Esophagus (tissue), 2 donors: ENCODE measurements around the gene PBX2. TPM values are rescaled to one million over a fixed set of nuclear protein-coding genes. Genes with fewer than 3 reads are reported as not detected.
"Not testable (repeated sequence)": the region's sequence is repeated elsewhere in the genome, so short reads cannot be mapped to it uniquely, and the experiment has no call there.

Source experiments
- H3K27ac ChIP-seq, 2 donors: one replicate each; pipeline ENCODE4 v1.5.1; 2013; ENCODE audit warnings: low read depth in 2 of 2, mild to moderate bottlenecking in 2 of 2, inconsistent platforms in 1 of 2, low read length in 1 of 2, moderate library complexity in 1 of 2
- H3K27me3 ChIP-seq, 2 donors: one replicate each; pipeline ENCODE4 v1.6.1; 2013; ENCODE audit warnings: low read length in 2 of 2, control low read depth in 1 of 2, mild to moderate bottlenecking in 1 of 2; ENCODE audit not compliant: insufficient read depth in 2 of 2, control insufficient read depth in 1 of 2
- H3K36me3 ChIP-seq, 2 donors: one replicate each; pipeline ENCODE4 v1.6.1; 2013; ENCODE audit warnings: low read length in 1 of 2; ENCODE audit not compliant: control insufficient read depth in 2 of 2, insufficient read depth in 2 of 2
- H3K4me1 ChIP-seq, 2 donors: one replicate each; pipeline ENCODE4 v1.6.1; 2013; ENCODE audit warnings: low read length in 1 of 2; ENCODE audit not compliant: control insufficient read depth in 2 of 2, insufficient read depth in 2 of 2
- H3K4me3 ChIP-seq, 2 donors: one replicate each; pipeline ENCODE4 v1.5.1; 2013; ENCODE audit warnings: low read length in 2 of 2, mild to moderate bottlenecking in 2 of 2, low read depth in 1 of 2, moderate library complexity in 1 of 2
- H3K9me3 ChIP-seq, 2 donors: one replicate each; pipeline ENCODE4 v1.6.1; 2013; ENCODE audit warnings: mild to moderate bottlenecking in 2 of 2, low read depth in 1 of 2, low read length in 1 of 2, moderate library complexity in 1 of 2; ENCODE audit not compliant: control insufficient read depth in 2 of 2, insufficient read depth in 1 of 2
- WGBS, 2 donors: extraction: QIAGEN DNeasy Blood & Tissue Kit; methylation state at CpG; one replicate each; pipeline ENCODE4 v1.1.7; 2013; 5-methylcytosine and 5-hydroxymethylcytosine counted together
- polyA plus RNA-seq, 2 donors: library from polyadenylated mRNA; stranded (reverse); fragments of 200-250 nt; gene quantifications; one replicate each; pipeline ENCODE4 v1.2.3, GENCODE V29; 2013
- donor health status: healthy with polysubstance abuse.
- donor health status: Bipolar disorder and iron deficiency.

Gene PBX2
- polyA plus RNA-seq, 2 donors, result 29.4 to 49.8 TPM

DNA sequence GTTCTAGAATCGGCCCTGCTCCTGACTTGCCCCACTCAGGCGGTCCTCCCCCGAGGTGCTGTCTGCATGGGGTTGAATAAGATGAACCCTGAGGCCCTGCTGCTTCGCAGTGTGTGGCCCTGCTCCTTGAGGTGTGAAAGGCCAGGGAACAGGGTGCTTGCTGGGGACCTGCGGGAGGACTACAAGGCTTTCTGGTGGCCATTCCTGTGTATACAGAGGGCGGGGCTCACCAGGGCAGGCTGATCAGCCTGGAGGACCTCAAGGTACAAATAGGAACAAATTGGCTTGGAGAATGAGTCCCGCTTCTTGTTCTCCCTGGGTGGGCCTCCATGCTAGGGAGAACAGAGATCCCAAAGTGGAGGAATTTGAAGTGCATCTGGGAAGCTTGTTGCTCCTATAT, 28.2 kb upstream of the PBX2 start:
- Histone ChIP-seq H3K4me1 (peaks cover 0 to 4% of the 10 kb centered on the region in 2 donors), H3K4me3 (no peak overlapping the region), H3K36me3 (no peaks in the 10 kb centered on the region), H3K27me3 (no peaks in the 10 kb centered on the region), H3K27ac (no peak overlapping the region), H3K9me3 (no peaks in the 10 kb centered on the region)
- 78 to 83% methylated on average over 7 of the region's 7 CpGs for whole genome bisulfite sequencing, 2 donors

DNA sequence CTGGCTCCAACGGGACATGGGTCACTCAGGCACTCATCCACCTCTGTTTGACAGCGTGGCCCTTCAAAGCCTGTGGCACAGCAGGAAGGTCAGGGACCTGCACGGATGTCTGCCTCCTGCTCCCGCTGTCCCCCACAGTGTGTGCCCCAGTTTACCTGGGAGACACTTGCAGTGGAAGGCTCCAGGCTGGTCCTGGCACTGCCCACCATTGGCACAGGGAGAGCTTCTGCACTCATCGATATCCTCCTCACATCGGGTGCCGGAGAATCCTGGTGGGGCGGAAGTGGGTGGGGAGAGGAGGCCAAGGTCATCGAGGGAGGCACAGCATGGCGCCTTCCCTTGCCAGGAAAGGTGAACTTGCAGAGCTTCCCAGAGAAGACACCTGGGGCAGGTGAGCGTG, 27.0 kb upstream of the PBX2 start:
- H3K36me3 ChIP-seq, result no peaks in the 10 kb centered on the region
- H3K27me3 ChIP-seq, result no peaks in the 10 kb centered on the region
- H3K9me3 ChIP-seq, result no peaks in the 10 kb centered on the region
- WGBS, 2 donors, result 91 to 93% methylated on average over 11 of the region's 11 CpGs
- no peak overlapping the region for H3K27ac ChIP-seq
- H3K4me1 ChIP-seq, result no peaks in the 10 kb centered on the region
- no peak overlapping the region for H3K4me3 ChIP-seq

DNA sequence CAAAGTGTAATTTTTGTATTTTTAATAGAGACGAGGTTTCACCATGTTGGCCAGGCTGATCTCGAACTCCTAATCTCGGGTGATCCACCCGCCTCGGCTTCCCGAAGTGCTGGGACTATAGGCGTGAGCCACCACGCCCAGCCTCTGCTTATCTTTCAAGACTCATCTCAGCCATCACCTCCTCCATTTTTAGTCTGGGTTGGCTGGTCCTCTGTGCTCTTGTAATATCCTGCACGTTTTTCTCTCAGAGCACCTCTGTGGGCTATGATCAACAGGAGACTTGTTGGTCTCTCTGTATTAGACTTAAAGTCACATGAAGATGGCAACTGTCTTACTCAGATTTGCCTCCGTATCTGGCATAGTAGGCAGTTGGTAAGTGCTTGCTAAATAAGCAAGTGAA, 26.3 kb upstream of the PBX2 start:
- Histone ChIP-seq H3K27me3 (no peaks in the 10 kb centered on the region), H3K27ac (no peak overlapping the region), H3K9me3 (no peaks in the 10 kb centered on the region), H3K4me3 (no peak overlapping the region), H3K36me3 (no peaks in the 10 kb centered on the region), H3K4me1 (no peaks in the 10 kb centered on the region)
- WGBS, 2 donors, result 87 to 91% methylated on average over 10 of the region's 10 CpGs

DNA sequence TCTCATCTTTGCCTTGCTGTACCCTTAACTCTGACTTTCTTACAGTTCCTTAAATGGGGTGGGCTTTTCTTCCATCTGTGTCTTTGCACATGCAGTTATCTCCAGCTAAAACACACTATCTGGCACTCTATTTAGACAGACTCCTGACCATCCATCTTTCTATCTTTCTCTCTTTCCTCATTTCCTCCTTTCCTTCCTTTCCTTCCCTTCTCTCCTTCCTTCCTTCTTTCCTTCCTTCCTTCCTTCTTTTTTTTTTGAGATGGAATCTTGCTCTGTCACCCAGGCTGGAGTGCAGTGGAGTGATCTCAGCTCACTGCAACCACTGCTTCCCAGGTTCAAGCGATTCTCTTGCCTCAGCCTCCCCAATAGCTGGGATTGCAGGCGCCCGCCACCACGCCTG, 25.6 kb upstream of the PBX2 start:
- Histone ChIP-seq H3K4me1 (no peaks in the 10 kb centered on the region), H3K27ac (no peak overlapping the region), H3K27me3 (no peaks in the 10 kb centered on the region), H3K4me3 (no peak overlapping the region), H3K36me3 (no peaks in the 10 kb centered on the region), H3K9me3 (no peaks in the 10 kb centered on the region)
- 97% methylated on average over 4 of the region's 4 CpGs for WGBS, 2 donors

DNA sequence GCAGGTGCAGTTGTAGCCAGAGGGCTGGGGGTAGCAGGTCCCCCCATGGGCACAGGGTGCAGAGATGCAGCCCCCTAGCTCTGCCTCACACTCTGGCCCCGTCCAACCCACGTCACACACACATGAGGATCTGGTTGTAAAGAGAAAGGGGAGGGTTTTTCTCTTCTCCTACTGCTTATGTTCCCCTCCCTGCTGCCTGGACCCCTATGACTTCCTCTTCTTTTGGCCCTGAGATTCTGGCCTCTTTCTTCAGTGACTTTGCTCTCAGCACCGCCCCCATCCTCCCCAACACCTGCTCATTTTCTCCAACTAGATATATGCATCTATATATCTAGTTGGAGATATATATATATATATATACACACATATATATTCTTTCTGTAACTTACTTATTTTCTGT, 24.1 kb upstream of the PBX2 start:
- 85 to 89% methylated on average over 3 of the region's 3 CpGs for WGBS, 2 donors
- Histone ChIP-seq H3K36me3 (no peaks in the 10 kb centered on the region), H3K4me1 (no peaks in the 10 kb centered on the region), H3K27ac (no peak overlapping the region), H3K9me3 (no peaks in the 10 kb centered on the region), H3K4me3 (no peak overlapping the region), H3K27me3 (no peaks in the 10 kb centered on the region)

DNA sequence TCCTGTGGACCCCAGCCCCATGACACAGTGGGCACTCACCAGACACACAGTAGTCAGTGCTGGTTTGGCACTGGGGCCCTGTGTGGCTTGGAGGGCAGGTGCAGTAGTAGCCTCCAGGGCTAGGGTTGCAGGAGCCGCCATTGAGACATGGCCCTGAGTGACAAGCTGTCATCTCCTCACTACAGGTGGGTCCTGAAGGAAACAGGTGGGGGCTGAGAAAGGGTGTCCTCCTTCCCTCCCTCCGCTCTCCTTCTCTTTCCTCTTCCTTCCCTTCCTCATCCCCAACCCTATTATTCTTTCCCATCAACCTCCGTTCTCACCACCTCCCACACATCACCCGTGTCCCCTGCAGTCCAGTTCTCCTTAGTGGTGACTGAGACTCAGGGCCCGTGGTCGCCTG, 23.6 kb upstream of the PBX2 start:
- H3K27ac ChIP-seq, result no peak overlapping the region
- WGBS, 2 donors, result 89 to 92% methylated on average over 6 of the region's 6 CpGs
- no peaks in the 10 kb centered on the region for H3K4me1 ChIP-seq
- H3K4me3 ChIP-seq, result no peak overlapping the region
- H3K36me3 ChIP-seq, result no peaks in the 10 kb centered on the region
- no peaks in the 10 kb centered on the region for H3K9me3 ChIP-seq
- no peaks in the 10 kb centered on the region for H3K27me3 ChIP-seq

DNA sequence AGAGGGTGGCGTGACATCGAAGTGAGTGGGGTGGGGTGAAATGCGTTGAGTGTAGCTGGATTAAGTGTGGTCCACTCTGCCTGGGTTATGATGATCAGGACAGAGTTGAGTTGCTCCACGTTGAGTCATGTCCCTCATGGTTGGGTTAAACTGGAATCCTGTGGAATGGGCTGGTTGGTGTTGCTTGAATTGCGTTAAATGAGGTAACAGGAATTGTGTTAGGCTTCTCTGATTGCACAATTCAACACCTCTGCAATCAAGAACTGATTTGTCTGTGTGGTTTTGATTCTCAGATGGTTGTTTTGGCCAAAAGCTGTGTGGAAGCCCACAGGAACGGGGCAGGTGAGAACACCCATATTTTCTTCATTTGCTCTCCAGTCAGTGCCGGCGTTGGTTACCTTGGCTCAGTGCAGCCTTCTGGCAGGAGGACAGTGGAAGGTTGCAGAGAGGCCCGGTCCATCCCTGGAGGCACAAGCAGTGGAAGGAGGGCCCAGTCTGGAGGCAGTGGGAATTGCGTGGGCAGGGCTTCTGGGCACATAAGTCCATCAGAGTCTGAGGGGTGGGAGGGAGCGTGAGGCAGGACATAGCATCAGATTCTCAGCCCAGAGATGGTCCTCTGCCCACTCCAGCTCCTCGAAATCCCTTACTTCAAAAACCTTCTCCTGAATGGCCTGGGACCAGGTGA, 22.2 kb upstream of the PBX2 start:
- Histone ChIP-seq H3K27me3 (no peaks in the 10 kb centered on the region), H3K36me3 (no peaks in the 10 kb centered on the region), H3K4me3 (no peak overlapping the region), H3K4me1 (no peaks in the 10 kb centered on the region), H3K27ac (no peak overlapping the region), H3K9me3 (no peaks in the 10 kb centered on the region)
- WGBS, 2 donors, result 82 to 83% methylated on average over 12 of the region's 12 CpGs

DNA sequence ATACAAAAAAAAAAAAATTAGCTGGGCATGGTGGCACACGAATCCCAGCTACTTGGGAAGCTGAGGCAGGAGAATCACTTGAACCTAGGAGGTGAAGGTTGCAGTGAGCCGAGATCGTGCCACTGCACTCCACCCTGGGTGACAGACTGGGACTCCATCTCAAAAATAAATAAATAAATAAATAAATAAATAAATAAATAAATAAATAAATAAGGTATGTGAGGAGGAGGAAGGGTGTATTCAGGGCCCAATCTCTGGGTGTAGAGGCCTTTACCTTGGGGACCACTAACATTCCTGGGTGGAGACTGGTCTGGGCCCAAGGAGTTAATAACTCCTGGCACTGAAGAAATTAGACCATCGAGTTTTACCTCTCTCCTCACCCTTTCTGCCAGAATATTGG, 21.4 kb upstream of the PBX2 start:
- not testable (repeated sequence) for H3K4me3 ChIP-seq, H3K27ac ChIP-seq, H3K4me1 ChIP-seq, H3K36me3 ChIP-seq, H3K27me3 ChIP-seq, H3K9me3 ChIP-seq
- WGBS, 2 donors, result 88 to 89% methylated on average over 4 of the region's 4 CpGs

DNA sequence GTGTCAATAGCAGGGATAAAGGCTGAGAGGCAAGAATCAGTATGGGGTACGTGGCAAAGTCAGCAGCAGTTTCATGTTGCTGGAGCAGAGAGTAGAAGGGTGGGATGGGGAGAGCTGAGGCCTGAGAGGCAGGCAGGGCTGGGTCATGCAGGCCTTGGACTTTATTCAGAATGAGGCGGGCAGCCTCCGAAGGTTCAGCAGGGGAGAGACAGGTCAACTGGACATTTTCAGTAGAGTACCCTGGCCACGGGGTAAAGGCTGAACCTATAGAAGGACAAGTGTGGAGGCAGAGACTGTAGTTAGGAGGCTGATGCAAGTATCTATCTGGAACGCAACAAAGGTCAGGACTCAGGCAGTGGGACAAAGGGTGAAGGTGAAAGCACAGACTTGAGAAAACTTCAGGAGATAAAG, 20.2 kb upstream of the PBX2 start:
- Histone ChIP-seq H3K36me3 (no peaks in the 10 kb centered on the region), H3K4me1 (no peaks in the 10 kb centered on the region), H3K4me3 (no peak overlapping the region), H3K9me3 (no peaks in the 10 kb centered on the region), H3K27me3 (no peaks in the 10 kb centered on the region), H3K27ac (no peak overlapping the region)
- WGBS, 2 donors, result 89 to 90% methylated on average over 5 of the region's 5 CpGs

DNA sequence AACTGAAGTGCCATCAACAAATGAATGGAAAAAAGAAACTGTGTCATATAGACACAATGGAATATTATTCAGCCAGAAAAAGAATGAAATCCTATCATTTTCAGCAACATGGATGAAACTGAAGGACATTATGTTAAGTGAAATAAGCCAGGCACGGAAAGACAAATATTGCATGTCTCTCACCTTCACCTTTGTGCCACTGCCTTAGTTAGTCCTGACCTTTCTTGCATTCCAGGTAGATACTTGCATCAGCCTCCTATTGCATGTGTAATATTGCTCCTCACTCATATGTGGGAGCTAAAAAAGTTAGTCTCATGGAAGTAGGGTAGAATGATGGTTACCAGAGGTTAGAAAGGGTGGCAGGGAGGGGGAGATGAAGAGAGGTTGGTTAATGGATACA, 19.0 kb upstream of the PBX2 start:
- no peaks in the 10 kb centered on the region for H3K36me3 ChIP-seq
- 65 to 89% methylated on average over 1 of the region's 1 CpG for WGBS, 2 donors
- no peaks in the 10 kb centered on the region for H3K27me3 ChIP-seq
- H3K4me3 ChIP-seq, result no peak overlapping the region
- no peaks in the 10 kb centered on the region for H3K9me3 ChIP-seq
- no peak overlapping the region for H3K27ac ChIP-seq
- no peaks in the 10 kb centered on the region for H3K4me1 ChIP-seq
